Ecto neural progenitor cell (in vitro differentiated cells): ENCODE measurements around the gene ERI2.
A peak's percentile ranks its signal among the peaks of the same experiment; 100 is the strongest.
"Not testable (repeated sequence)": the region's sequence is repeated elsewhere in the genome, so short reads cannot be mapped to it uniquely, and the experiment has no call there.

Experiments used
- DNase-seq: peaks from one replicate; pipeline ENCODE4 v3.0.0-alpha.2; 2018; ENCODE audit warnings: low spot score

The ERI2 gene

DNA sequence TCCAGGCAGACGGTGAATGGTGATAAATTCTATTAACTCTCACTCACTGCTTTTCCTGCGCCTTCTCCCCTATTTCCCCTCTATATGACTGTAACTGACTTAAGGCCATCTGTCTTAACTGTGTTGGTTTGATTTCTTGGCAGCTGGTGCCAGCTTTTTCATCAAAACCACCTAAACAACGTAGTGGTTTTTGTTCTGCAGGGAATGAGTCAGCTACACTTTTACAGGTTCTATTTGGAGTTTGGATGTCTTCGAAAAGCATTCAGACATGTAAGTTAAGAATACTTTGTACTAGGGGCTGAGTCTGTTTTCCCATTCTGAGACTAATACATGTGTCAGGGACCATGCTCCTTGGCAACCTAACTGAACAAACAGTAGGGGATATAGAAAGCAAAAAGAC, 8.5 kb upstream of the ERI2 start:
- DNase-seq: no peak

GRCh38 chr16:20812510-20812909, 6.2 kb upstream of the ERI2 start:
- no peak for DNase-seq

GRCh38 chr16:20811889-20812439, 5.7 kb upstream of the ERI2 start:
- no peak for DNase-seq

DNA sequence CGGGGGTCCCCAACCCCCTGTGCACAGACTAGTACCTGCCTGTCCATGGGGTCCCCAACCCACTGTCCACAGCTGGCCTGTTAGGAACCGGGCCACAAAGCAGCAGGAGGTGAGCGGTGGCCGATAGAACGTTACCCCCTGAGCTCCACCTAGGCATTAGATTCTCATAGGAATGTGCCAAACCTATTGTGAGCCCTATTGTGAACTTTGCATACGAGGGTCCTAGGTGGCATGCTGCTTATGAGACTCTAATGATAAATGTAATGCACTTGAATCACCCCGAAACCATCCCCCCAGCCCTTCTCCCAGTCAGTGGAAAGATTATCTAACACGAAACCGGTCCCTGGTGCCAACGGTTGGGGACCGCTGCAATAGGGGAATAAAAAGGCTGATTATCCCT, 1.6 kb upstream of the ERI2 start:
- DNase-seq: no peak

DNA sequence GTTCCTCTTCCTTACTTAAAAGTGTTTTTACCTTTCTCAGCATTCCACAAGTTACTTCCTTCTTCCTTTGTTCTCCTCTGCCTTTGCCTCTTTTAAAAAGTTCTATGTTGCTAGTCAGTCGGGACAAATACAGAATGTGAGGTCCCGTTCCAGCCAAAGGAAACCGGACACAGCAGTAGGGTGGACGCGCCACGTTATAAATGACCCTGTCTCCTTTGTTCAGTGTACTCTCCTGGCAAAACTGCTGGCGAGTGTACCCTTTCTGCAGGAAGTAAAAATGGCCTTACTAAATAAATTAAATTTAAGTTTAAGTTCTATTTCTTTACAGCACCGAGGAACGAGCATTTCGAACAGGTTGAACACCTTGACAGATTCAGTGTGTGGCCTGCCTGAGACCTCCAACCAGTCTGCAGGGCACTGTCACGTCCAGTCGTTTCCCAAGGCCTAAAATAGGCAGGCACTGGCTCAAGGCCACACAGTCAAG, 546 bp downstream of the ERI2 start:
- DNase-seq: not testable (repeated sequence)

DNA sequence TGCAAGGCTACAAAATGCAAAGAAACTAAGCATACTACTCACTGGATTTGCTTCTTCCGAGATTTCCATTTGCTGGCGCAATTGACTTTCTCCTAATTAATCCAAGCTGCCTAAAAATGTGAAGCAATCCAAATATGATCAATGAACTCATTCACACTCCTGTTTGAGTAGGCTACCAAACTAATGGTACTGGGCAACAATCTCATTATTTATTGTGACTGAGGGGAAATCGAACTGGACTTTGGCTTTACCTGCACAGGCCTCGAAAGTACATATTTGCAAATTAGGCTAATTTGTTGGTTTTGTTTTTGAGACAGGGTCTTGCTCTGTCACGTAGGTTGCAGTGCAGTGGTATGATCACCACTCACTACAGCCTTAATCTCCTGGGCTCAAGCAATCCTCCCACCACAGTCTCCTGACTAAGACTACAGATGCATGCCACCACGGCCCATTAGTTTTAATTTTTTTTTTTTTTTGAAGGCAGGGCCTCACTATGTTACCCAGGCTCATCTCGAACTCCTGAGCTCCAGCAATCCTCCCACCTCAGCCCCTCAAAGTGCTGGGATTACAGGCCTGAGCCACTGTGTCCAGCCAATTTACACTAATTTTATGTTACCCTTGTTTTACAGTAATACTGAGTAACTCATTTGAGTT, 2.6 kb downstream of the ERI2 start:
- no peak for DNase-seq

GRCh38 chr16:20803192-20803560, 3.1 kb downstream of the ERI2 start:
- no peak for DNase-seq

- DNase-seq: no peak
These were observed 5.0 kb downstream of the ERI2 start for GRCh38 chr16:20801278-20801677.

DNA sequence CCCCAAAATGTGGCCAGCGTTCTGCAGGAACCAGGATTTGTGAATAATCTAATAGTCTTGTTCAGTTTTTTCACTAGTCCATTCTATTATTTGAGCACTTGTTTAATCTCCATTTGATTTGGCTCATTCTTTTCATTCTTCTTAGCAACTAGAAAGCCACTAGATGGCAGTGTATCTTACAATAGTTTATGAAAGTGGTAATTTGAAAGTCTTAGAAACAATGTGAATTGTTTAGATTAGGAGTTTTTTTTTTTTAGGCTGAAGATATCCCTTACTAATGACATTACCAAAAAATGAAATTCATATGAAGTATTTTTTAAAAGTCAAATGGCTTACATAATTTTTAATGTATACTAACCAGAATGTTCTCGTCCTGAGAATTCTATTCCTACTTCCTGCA, 6.7 kb downstream of the ERI2 start:
- DNase-seq: no peak

GRCh38 chr16:20798364-20798763, 7.9 kb downstream of the ERI2 start:
- DNase-seq: no peak

GRCh38 chr16:20791923-20792612, 14.2 kb downstream of the ERI2 start:
- no peak for DNase-seq

GRCh38 chr16:20789130-20789529, 17.1 kb downstream of the ERI2 start:
- DNase-seq: no peak

DNA sequence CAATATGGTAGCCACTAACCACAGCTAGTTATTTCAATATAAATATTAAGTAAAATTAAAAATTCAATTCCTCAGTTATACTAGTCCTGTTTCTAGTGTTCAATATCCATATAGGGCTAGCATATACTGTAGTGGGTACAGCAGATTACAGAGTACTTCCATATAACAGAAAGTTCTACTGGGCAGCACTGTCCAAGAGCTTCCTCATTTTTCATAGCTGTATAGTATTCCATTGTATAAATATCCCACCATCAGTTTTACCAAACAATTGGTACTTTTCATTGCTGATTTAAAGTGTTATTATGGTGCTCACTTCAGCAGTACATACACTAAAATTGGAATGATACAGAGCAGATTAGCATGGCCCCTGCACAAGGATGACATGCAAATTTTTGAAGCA, 22.1 kb downstream of the ERI2 start:
- DNase-seq: no peak

DNA sequence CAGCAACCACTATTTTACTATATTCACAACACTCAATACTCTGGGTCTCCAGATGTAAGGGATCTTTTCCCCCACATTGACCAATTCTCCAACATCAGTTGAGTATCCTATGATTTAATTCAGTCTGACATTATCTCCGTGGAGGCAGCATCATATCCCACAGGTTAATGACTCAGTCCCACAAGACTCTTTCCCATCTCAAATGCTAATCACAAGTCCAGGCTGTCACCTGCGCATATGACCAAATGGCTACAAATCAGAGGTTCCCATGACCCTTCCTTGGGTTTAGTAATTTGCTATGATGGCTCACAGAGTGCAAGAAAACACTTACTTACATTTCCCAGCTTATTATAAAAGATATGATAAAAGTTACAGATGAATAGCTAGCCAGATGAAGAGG, 23.8 kb downstream of the ERI2 start:
- DNase-seq: no peak

DNA sequence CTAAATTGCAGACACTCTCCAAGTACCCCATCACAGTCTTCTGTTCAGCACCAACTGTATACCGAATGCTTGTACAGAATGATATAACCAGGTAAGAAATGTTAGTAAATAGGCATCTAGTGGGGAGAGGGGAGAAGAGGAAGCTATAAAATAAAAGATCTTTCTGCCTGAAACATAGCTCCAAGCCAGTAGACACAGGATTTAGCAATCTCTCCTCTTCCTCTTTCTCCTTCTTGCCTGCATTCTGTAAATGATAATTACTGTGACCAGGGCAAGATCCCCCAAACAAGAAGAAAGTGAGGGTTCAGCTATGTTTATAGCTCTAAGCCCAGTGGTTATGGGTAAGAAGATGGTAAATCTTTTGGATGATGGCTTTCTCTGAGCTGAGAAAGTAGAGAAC, 24.6 kb downstream of the ERI2 start:
- DNase-seq: no peak

GRCh38 chr16:20774703-20775362, 31.4 kb downstream of the ERI2 start:
- DNase-seq: peak; percentile 69

DNA sequence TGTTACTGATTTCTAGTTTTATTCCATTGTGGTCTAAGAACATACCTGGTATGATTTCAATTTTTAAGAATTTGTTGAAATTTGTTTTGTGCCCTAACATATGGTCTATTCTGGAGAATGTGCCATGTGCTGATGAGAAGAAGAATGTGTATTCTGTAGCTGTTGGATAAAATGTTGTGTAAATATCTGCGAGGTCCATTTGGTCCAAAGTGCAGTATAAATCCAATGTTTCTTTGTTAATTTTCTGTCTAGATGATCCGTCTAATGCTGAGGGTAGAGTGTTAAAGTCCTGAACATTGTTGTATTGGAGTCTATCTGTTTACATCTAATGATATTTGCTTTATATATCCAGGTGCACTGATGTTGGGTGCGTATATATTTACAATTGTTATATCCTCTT, 32.6 kb downstream of the ERI2 start:
- DNase-seq: no peak

- DNase-seq: no peak
These were observed 37.5 kb downstream of the ERI2 start for GRCh38 chr16:20768818-20769217.

DNA sequence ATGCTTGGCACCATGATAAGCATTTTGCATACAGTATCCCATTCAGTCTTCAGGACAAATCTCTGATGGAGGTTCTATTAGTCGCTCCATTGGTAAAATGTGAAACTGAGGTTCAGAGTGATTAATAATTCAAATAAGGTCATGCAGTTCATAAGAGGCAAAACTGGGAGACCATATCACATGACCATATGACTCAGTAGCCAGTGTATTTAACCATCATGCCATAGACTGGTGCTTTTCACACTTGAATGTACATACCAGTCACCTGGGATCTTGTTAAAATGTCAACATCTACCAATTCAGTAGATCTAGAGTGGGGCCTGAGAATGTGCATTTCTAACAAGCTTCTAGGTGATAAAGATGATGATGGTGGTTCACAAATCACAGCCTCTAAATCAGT, 38.2 kb downstream of the ERI2 start:
- DNase-seq: no peak

DNA sequence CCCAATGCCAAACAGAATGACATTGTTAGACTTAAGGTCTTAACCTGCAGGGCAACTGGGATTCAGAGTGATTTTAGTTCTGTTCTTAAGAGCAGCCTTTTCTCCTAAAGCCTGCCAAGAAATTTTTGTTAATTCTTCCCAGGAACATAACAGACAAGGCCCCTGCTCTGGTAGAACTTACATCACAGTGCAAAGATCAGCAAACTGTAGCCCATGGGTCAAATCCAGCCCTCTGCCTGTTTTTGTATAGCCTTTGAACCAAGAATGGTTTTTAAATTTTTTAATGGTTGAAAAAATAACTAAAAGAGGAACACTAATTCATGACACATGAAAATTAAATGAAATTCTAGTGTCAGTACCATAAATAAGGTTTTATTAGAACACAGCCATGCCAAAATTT, 38.7 kb downstream of the ERI2 start:
- DNase-seq: no peak

DNA sequence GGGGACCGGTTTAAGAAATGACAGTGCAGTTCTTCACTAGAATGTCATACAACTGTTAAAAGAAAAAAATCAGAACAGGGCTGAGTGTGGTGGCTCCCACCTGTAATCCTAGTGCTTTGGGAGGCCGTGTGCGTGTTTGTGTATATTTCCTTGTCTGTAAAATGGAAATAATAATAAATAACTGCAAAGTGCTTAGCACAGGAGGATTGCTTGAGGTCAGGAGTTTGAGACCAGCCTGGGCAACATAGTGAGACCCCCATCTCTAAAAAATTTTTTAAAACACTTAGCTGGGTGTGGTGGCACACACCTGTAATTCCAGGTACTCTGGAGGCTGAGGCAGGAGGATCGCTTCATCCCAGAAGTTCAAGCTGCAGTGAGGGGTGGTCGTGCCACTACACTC, 40.0 kb downstream of the ERI2 start:
- DNase-seq: no peak

DNA sequence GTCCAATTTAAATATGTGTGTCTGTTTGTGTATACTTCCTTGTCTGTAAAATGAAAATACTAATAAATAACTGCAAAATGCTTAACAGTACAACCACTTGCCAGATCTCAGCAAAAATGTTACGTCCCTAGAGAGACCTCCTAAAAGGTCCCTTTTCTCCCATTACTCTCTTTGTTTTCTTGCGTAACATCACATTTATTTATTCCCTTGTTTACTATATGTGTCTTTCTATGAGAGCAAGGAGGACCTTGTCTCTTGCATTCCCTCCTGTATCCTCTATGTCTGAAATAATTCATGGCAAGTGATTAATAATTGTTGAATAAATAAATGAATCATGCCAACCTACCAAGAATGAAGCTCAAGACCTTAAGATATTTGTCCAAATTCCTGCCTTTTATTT, 40.5 kb downstream of the ERI2 start:
- no peak for DNase-seq

DNA sequence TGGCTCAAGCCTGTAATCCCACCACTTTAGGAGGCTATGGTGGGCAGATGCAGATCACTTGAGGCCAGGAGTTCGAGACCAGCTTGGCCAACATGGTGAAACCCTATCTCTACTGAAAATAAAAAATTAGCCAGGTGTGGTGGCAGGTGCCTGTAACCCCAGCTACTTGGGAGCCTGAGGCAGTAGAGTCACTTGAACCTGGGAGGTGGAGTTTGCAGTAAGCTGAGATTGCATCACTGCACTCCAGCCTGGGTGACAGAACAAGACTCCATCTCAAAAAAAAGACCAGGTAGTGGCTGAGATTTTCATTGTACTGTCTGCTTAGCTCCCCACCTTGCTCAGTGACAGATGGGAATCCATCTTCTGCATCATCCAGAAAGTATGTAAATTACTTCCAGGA, 41.8 kb downstream of the ERI2 start:
- not testable (repeated sequence) for DNase-seq
